HepG2 (cell line): ENCODE results near the gene SRRM1. TPM values are rescaled to one million over a fixed set of nuclear protein-coding genes. Genes with fewer than 3 reads are reported as not detected.

Experiments used
- CENPBD1 ChIP-seq: sonication (generic); formaldehyde crosslinking; IDR thresholded peaks from 2 replicates; pipeline ENCODE4 v1.8.0; 2022; ENCODE audit warnings: missing genetic modification reagents, low read depth, mild to moderate bottlenecking, borderline replicate concordance
- GRHL1 ChIP-seq: sonication (generic); formaldehyde crosslinking; conservative IDR thresholded peaks from 2 replicates; pipeline ENCODE4 v1.8.0; 2022; ENCODE audit warnings: missing genetic modification reagents
- HMGXB3 ChIP-seq: sonication (generic); formaldehyde crosslinking; IDR thresholded peaks from 2 replicates; pipeline ENCODE4 v1.4.0; 2020; ENCODE audit warnings: missing genetic modification reagents, borderline replicate concordance
- HOXD1 ChIP-seq: sonication (generic); formaldehyde crosslinking; IDR thresholded peaks from 2 replicates; pipeline ENCODE4 v1.5.0; 2020; ENCODE audit warnings: missing genetic modification reagents
- NFYC ChIP-seq: IDR thresholded peaks from 2 replicates; pipeline ENCODE4 v1.6.1; 2016; ENCODE audit warnings: missing genetic modification reagents, missing compliant biosample characterization
- PAXIP1 ChIP-seq: sonication (generic); formaldehyde crosslinking; conservative IDR thresholded peaks from 2 replicates; pipeline ENCODE4 v1.4.0; 2020; ENCODE audit warnings: mild to moderate bottlenecking, missing genetic modification reagents, moderate library complexity
- SRY ChIP-seq: sonication (generic); formaldehyde crosslinking; IDR thresholded peaks from 2 replicates; pipeline ENCODE4 v1.8.0; 2022; ENCODE audit warnings: mild to moderate bottlenecking, missing genetic modification reagents
- TSC22D2 ChIP-seq: sonication (generic); formaldehyde crosslinking; IDR thresholded peaks from 2 replicates; pipeline ENCODE4 v1.5.1; 2020; ENCODE audit warnings: missing genetic modification reagents, mild to moderate bottlenecking, borderline replicate concordance
- polyA plus RNA-seq, 8 experiments: library from polyadenylated mRNA; depleted of rRNA in 3 of 8; stranded (reverse) in 7 of 8; unstranded in 1 of 8; fragments of >200 nt; fragmentation: Illumina TruSeq in 4 of 8; extraction: Trizol in 4 of 8; gene quantifications; 2 replicates each; pipeline versions ENCODE4 v1.2.1 to v1.2.3, GENCODE V29; 2011 to 2016; ENCODE audit warnings: low read depth in 4 of 8, missing spikeins in 1 of 8, mixed read lengths in 1 of 8; ENCODE audit not compliant: insufficient read depth in 1 of 8
- total RNA-seq, 5 experiments: library from RNA; depleted of rRNA; stranded (reverse); fragments of >200 nt; fragmentation: Illumina TruSeq; extraction: Trizol; gene quantifications; 2 replicates each; pipeline ENCODE4 v1.2.3, GENCODE V29; 2016; ENCODE audit warnings: low read depth in 1 of 5

Gene SRRM1
- total and polyA plus RNA-seq, 2 of the 13 experiments (the other 11 are each of a cell fraction or from before 2014, with no cell fraction given) = 31.6 to 44.5 TPM

- peak; percentile 69; the same call in 1 of the 2 replicates for TF ChIP-seq HMGXB3 (CRISPR knock-in tag)
- TF ChIP-seq CENPBD1 (CRISPR knock-in tag) = no peak; the same call in 1 of the 2 replicates
- TF ChIP-seq SRY = peak; percentile 42; the same call in 1 of the 2 replicates
- peak; percentile 73 for TF ChIP-seq TSC22D2 (CRISPR knock-in tag)
- TF ChIP-seq GRHL1 (CRISPR knock-in tag) = no peak
- peak; percentile 84 for TF ChIP-seq NFYC (CRISPR knock-in tag)
- 0 out of 2 replicates have a peak, but pooled peaks have one; percentile 53 for TF ChIP-seq PAXIP1 (CRISPR knock-in tag)
- no peak for TF ChIP-seq HOXD1 (CRISPR knock-in tag)
These were observed at the start of gene SRRM1 (continued) for GRCh38 chr1:24642481-24643362.
